HL-60 (cell line): Measurements from ENCODE around the gene LPCAT2.

Source experiments
- DNase-seq, 2 experiments: peaks; one replicate each; pipeline ENCODE4 v3.0.0-alpha.2; 2010 to 2020; ENCODE audit warnings: low read depth in 1 of 2, low spot score in 1 of 2
- H3K27ac ChIP-seq: fragments of 250-450 bp; sonication (Bioruptor Pico); replicated peaks from 2 replicates; pipeline ENCODE4 v1.5.1; 2020; ENCODE audit warnings: mild to moderate bottlenecking, moderate library complexity
- H3K27me3 ChIP-seq: fragments of 250-450 bp; sonication (Bioruptor Pico); 2 replicates; pipeline ENCODE4 v1.5.1; 2021; ENCODE audit warnings: mild to moderate bottlenecking, moderate library complexity; ENCODE audit not compliant: insufficient read depth, poor library complexity, severe bottlenecking
- H3K4me3 ChIP-seq: replicated peaks from 2 replicates; pipeline ENCODE4 v1.5.1; 2011; ENCODE audit warnings: mild to moderate bottlenecking, control low read depth, low read length; ENCODE audit not compliant: insufficient read depth
- GABPA ChIP-seq: IDR thresholded peaks from 2 replicates; pipeline ENCODE4 v1.6.1; 2012; ENCODE audit warnings: low read depth
- POLR2AphosphoS5 ChIP-seq: IDR thresholded peaks from 2 replicates; pipeline ENCODE4 v1.6.1; 2012; ENCODE audit warnings: low read depth
- SPI1 ChIP-seq: IDR thresholded peaks from 2 replicates; pipeline ENCODE4 v1.6.1; 2012; ENCODE audit warnings: low read depth, mild to moderate bottlenecking, borderline replicate concordance
- TF ChIP-seq, protein P1 (sequence below): IDR thresholded peaks from 2 replicates; pipeline ENCODE4 v1.6.1; 2012; ENCODE audit warnings: low read depth; ENCODE audit not compliant: insufficient replicate concordance
- TF ChIP-seq, protein P2 (sequence below): IDR thresholded peaks from one replicate; pipeline ENCODE4 v1.5.1; 2011; ENCODE audit warnings: low read length, control low read depth, inconsistent platforms; ENCODE audit not compliant: insufficient read depth

The LPCAT2 gene

DNA sequence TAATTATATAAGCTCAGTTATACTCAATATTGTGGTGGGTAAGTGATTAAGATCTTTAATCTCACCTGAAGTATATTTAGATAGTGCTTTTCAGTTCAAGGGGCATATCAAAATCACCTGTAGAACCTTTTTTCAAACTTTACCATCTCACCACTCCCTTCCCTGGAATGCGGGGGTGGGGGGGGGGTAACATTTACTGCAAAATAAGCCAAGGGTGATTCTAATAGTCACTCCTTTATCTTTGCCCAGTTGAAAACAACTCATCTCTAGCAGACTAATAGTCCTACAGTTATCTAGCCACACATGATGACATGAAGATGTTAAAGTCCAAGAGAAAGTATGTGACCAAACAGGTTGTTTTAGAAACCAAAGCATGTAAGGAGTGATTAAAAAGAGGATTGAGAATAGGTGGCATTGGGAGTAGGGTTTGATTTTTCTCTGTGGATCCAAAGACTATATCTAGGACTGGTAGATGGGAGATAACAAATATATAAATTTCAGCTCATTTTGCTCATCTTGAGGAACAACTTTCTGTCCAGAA lies 21.5 kb downstream of the LPCAT2 start:
- no peaks in the 10 kb centered on the region for H3K27me3 ChIP-seq
- TF ChIP-seq POLR2AphosphoS5, result no peak
- TF ChIP-seq, protein P1, sequence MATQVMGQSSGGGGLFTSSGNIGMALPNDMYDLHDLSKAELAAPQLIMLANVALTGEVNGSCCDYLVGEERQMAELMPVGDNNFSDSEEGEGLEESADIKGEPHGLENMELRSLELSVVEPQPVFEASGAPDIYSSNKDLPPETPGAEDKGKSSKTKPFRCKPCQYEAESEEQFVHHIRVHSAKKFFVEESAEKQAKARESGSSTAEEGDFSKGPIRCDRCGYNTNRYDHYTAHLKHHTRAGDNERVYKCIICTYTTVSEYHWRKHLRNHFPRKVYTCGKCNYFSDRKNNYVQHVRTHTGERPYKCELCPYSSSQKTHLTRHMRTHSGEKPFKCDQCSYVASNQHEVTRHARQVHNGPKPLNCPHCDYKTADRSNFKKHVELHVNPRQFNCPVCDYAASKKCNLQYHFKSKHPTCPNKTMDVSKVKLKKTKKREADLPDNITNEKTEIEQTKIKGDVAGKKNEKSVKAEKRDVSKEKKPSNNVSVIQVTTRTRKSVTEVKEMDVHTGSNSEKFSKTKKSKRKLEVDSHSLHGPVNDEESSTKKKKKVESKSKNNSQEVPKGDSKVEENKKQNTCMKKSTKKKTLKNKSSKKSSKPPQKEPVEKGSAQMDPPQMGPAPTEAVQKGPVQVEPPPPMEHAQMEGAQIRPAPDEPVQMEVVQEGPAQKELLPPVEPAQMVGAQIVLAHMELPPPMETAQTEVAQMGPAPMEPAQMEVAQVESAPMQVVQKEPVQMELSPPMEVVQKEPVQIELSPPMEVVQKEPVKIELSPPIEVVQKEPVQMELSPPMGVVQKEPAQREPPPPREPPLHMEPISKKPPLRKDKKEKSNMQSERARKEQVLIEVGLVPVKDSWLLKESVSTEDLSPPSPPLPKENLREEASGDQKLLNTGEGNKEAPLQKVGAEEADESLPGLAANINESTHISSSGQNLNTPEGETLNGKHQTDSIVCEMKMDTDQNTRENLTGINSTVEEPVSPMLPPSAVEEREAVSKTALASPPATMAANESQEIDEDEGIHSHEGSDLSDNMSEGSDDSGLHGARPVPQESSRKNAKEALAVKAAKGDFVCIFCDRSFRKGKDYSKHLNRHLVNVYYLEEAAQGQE, result no peak
- TF ChIP-seq SPI1, result no peak
- TF ChIP-seq, protein P2, sequence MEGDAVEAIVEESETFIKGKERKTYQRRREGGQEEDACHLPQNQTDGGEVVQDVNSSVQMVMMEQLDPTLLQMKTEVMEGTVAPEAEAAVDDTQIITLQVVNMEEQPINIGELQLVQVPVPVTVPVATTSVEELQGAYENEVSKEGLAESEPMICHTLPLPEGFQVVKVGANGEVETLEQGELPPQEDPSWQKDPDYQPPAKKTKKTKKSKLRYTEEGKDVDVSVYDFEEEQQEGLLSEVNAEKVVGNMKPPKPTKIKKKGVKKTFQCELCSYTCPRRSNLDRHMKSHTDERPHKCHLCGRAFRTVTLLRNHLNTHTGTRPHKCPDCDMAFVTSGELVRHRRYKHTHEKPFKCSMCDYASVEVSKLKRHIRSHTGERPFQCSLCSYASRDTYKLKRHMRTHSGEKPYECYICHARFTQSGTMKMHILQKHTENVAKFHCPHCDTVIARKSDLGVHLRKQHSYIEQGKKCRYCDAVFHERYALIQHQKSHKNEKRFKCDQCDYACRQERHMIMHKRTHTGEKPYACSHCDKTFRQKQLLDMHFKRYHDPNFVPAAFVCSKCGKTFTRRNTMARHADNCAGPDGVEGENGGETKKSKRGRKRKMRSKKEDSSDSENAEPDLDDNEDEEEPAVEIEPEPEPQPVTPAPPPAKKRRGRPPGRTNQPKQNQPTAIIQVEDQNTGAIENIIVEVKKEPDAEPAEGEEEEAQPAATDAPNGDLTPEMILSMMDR, result no peak
- TF ChIP-seq GABPA, result no peak
- no peak overlapping the region for H3K4me3 ChIP-seq
- no peak overlapping the region for H3K27ac ChIP-seq
- DNase-seq, result no peak

DNA sequence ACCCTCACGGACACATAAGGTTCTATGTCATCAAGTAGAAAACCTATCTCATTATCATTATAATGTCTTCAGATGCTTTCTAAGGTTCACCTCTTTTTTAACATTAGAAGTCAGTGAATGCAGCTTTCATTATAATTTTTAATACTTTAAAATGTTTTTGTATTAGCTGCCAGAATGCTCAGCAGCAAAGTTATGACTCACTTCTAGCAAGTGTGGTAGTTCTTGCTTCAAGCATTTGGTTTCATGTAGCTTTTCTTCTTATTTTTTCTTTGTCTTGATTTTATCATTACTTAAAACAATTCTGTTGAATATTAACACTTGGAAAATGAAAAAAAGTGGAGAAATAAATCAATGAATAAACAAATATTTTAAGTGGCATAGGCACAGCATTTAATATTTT lies 23.4 kb downstream of the LPCAT2 start:
- no peaks in the 10 kb centered on the region for H3K27me3 ChIP-seq
- DNase-seq, result no peak
- TF ChIP-seq, protein P1, result no peak
- no peak for TF ChIP-seq SPI1
- TF ChIP-seq, protein P2, result no peak
- no peak overlapping the region for H3K4me3 ChIP-seq
- no peak overlapping the region for H3K27ac ChIP-seq

DNA sequence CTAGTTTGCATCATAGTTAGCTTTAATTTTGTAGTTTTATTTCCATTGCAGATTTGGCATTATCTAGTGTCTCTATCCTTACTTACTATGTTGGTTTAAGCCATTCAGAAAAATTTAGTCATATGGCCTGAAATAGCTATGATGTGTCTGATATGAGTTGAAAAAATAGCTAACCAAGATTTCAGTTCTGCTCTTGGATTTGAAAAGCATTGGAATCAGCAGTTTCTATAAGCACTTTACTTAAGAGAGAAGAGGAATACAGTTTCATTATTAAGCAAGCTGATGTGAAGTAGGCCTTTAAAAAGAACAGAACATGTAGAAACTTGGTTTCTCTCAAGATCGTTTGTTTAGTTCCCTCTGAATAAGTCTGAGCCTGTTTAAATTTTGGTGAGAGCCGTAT lies 25.9 kb downstream of the LPCAT2 start:
- Histone ChIP-seq H3K4me3 (no peak overlapping the region), H3K27ac (no peak overlapping the region), H3K27me3 (no peaks in the 10 kb centered on the region)
- no peak for DNase-seq
- TF ChIP-seq SPI1 (no peak), GABPA (no peak), POLR2AphosphoS5 (no peak)
- TF ChIP-seq, protein P2, result no peak
- TF ChIP-seq, protein P1, result no peak
